Esophagus muscularis mucosa (tissue), 3 donors: ENCODE data around the gene SRGAP2.
"Not testable (repeated sequence)": the region's sequence is repeated elsewhere in the genome, so short reads cannot be mapped to it uniquely, and the experiment has no call there.

Experiments used
- POLR2AphosphoS5 ChIP-seq, 2 donors: sonication (generic); formaldehyde crosslinking; IDR thresholded peaks; one replicate each; pipeline ENCODE4 v1.6.1; 2017; ENCODE audit warnings: antibody characterized with exemption in 2 of 2
- TF ChIP-seq, protein P1 (sequence below), 3 experiments: fragments of 200-600 bp in 2 of 3; fragments of 450-650 bp in 1 of 3; sonication (generic) in 2 of 3; IDR thresholded peaks; one replicate each; pipeline ENCODE4 v1.5.1; 2017 to 2019; ENCODE audit warnings: antibody characterized with exemption in 3 of 3, mild to moderate bottlenecking in 2 of 3, moderate library complexity in 1 of 3

DNA sequence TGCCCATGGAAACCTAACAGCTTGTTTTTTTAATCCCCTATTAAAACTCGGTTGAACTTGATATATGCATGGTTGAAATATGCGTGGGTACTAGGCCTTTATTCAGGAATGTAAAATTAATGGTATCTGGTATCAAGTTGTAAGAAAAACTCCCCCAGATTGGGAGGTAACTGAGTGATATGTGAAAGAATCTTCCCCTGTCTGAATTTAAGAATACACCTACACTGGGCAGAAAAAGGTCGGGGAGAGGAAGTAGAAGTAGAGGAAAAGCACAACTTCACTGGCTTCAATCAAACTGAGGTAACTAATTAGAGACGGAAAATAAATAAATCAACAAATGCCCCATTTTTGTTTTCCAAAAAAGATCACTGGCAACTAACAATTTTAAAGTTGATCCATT, 16.5 kb upstream of the SRGAP2 start:
- TF ChIP-seq, protein P1, sequence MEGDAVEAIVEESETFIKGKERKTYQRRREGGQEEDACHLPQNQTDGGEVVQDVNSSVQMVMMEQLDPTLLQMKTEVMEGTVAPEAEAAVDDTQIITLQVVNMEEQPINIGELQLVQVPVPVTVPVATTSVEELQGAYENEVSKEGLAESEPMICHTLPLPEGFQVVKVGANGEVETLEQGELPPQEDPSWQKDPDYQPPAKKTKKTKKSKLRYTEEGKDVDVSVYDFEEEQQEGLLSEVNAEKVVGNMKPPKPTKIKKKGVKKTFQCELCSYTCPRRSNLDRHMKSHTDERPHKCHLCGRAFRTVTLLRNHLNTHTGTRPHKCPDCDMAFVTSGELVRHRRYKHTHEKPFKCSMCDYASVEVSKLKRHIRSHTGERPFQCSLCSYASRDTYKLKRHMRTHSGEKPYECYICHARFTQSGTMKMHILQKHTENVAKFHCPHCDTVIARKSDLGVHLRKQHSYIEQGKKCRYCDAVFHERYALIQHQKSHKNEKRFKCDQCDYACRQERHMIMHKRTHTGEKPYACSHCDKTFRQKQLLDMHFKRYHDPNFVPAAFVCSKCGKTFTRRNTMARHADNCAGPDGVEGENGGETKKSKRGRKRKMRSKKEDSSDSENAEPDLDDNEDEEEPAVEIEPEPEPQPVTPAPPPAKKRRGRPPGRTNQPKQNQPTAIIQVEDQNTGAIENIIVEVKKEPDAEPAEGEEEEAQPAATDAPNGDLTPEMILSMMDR (IDR thresholded peaks at IDR 0.05), result not testable (repeated sequence)
- not testable (repeated sequence) for TF ChIP-seq POLR2AphosphoS5 (IDR thresholded peaks at IDR 0.05)
